ENCODE measurements around the gene CTIF.

CTIF gene

GRCh38 chr18:48736321-48737260 lies 197.8 kb downstream of the CTIF start:
- Histone ChIP-seq H3K4me3 (ENCODE audit: low read depth, low read length) (no peak overlapping the region), H3K27me3 (ENCODE audit: control insufficient read depth, insufficient read depth, low read length) (no peaks in the 10 kb centered on the region), H3K36me3 (ENCODE audit: control insufficient read depth, insufficient read depth, low read length) (no peaks in the 10 kb centered on the region), H3K27ac (ENCODE audit: low read depth, low read length) (no peak overlapping the region), H3K9me3 (ENCODE audit: control insufficient read depth, insufficient read depth, low read length) (no peaks in the 10 kb centered on the region), H3K9ac (ENCODE audit: low read depth, low read length) (no peak overlapping the region), H3K4me1 (ENCODE audit: control insufficient read depth, insufficient read depth, low read length) (peaks cover 10% of the 10 kb centered on the region; the same call in 1 of the 2 replicates)

- H3K9ac ChIP-seq (ENCODE audit: low read depth, low read length), result no peak overlapping the region
Measured at GRCh38 chr18:48739266-48740067, 200.6 kb downstream of the CTIF start.

GRCh38 chr18:48740068-48740440 lies 201.2 kb downstream of the CTIF start:
- Histone ChIP-seq H3K9ac (ENCODE audit: low read depth, low read length) (no peak overlapping the region), H3K4me3 (ENCODE audit: low read depth, low read length) (no peak overlapping the region), H3K4me1 (ENCODE audit: control insufficient read depth, insufficient read depth, low read length) (no peaks in the 10 kb centered on the region), H3K27ac (ENCODE audit: low read depth, low read length) (no peak overlapping the region), H3K9me3 (ENCODE audit: control insufficient read depth, insufficient read depth, low read length) (no peaks in the 10 kb centered on the region), H3K36me3 (ENCODE audit: control insufficient read depth, insufficient read depth, low read length) (no peaks in the 10 kb centered on the region), H3K27me3 (ENCODE audit: control insufficient read depth, insufficient read depth, low read length) (no peaks in the 10 kb centered on the region)

More at GRCh38 chr18:48739266-48740067, 200.6 kb downstream of the CTIF start:
- no peak overlapping the region for H3K27ac ChIP-seq (ENCODE audit: low read depth, low read length)
- peaks cover 5% of the 10 kb centered on the region; the same call in 1 of the 2 replicates for H3K4me1 ChIP-seq (ENCODE audit: control insufficient read depth, insufficient read depth, low read length)
- no peaks in the 10 kb centered on the region for H3K36me3 ChIP-seq (ENCODE audit: control insufficient read depth, insufficient read depth, low read length)
- no peaks in the 10 kb centered on the region for H3K9me3 ChIP-seq (ENCODE audit: control insufficient read depth, insufficient read depth, low read length)
- H3K4me3 ChIP-seq (ENCODE audit: low read depth, low read length), result no peak overlapping the region
- H3K27me3 ChIP-seq (ENCODE audit: control insufficient read depth, insufficient read depth, low read length), result no peaks in the 10 kb centered on the region

- Histone ChIP-seq H3K4me3 (ENCODE audit: low read depth, low read length) (no peak overlapping the region), H3K9ac (ENCODE audit: low read depth, low read length) (no peak overlapping the region), H3K36me3 (ENCODE audit: control insufficient read depth, insufficient read depth, low read length) (no peaks in the 10 kb centered on the region), H3K27ac (ENCODE audit: low read depth, low read length) (no peak overlapping the region), H3K4me1 (ENCODE audit: control insufficient read depth, insufficient read depth, low read length) (no peaks in the 10 kb centered on the region), H3K27me3 (ENCODE audit: control insufficient read depth, insufficient read depth, low read length) (no peaks in the 10 kb centered on the region), H3K9me3 (ENCODE audit: control insufficient read depth, insufficient read depth, low read length) (no peaks in the 10 kb centered on the region)
Measured at GRCh38 chr18:48740851-48741485, 202.1 kb downstream of the CTIF start.

- no peaks in the 10 kb centered on the region for H3K9me3 ChIP-seq (ENCODE audit: control insufficient read depth, insufficient read depth, low read length)
- no peaks in the 10 kb centered on the region for H3K4me1 ChIP-seq (ENCODE audit: control insufficient read depth, insufficient read depth, low read length)
- no peak overlapping the region for H3K4me3 ChIP-seq (ENCODE audit: low read depth, low read length)
- H3K9ac ChIP-seq (ENCODE audit: low read depth, low read length), result no peak overlapping the region
- no peaks in the 10 kb centered on the region for H3K36me3 ChIP-seq (ENCODE audit: control insufficient read depth, insufficient read depth, low read length)
- H3K27me3 ChIP-seq (ENCODE audit: control insufficient read depth, insufficient read depth, low read length), result no peaks in the 10 kb centered on the region
- H3K27ac ChIP-seq (ENCODE audit: low read depth, low read length), result no peak overlapping the region
Measured at GRCh38 chr18:48741866-48742265, 203.0 kb downstream of the CTIF start.

GRCh38 chr18:48742304-48742703 lies 203.5 kb downstream of the CTIF start:
- Histone ChIP-seq H3K4me3 (ENCODE audit: low read depth, low read length) (no peak overlapping the region), H3K36me3 (ENCODE audit: control insufficient read depth, insufficient read depth, low read length) (no peaks in the 10 kb centered on the region), H3K27me3 (ENCODE audit: control insufficient read depth, insufficient read depth, low read length) (no peaks in the 10 kb centered on the region), H3K9me3 (ENCODE audit: control insufficient read depth, insufficient read depth, low read length) (no peaks in the 10 kb centered on the region), H3K4me1 (ENCODE audit: control insufficient read depth, insufficient read depth, low read length) (no peaks in the 10 kb centered on the region), H3K9ac (ENCODE audit: low read depth, low read length) (no peak overlapping the region), H3K27ac (ENCODE audit: low read depth, low read length) (no peak overlapping the region)

GRCh38 chr18:48742706-48743475 lies 204.1 kb downstream of the CTIF start:
- Histone ChIP-seq H3K4me3 (ENCODE audit: low read depth, low read length) (no peak overlapping the region), H3K36me3 (ENCODE audit: control insufficient read depth, insufficient read depth, low read length) (no peaks in the 10 kb centered on the region), H3K9ac (ENCODE audit: low read depth, low read length) (no peak overlapping the region), H3K4me1 (ENCODE audit: control insufficient read depth, insufficient read depth, low read length) (no peaks in the 10 kb centered on the region), H3K27me3 (ENCODE audit: control insufficient read depth, insufficient read depth, low read length) (no peaks in the 10 kb centered on the region), H3K9me3 (ENCODE audit: control insufficient read depth, insufficient read depth, low read length) (no peaks in the 10 kb centered on the region), H3K27ac (ENCODE audit: low read depth, low read length) (no peak overlapping the region)

GRCh38 chr18:48743886-48744285 lies 205.1 kb downstream of the CTIF start:
- Histone ChIP-seq H3K9ac (ENCODE audit: low read depth, low read length) (no peak overlapping the region), H3K4me3 (ENCODE audit: low read depth, low read length) (no peak overlapping the region), H3K4me1 (ENCODE audit: control insufficient read depth, insufficient read depth, low read length) (no peaks in the 10 kb centered on the region), H3K27me3 (ENCODE audit: control insufficient read depth, insufficient read depth, low read length) (no peaks in the 10 kb centered on the region), H3K27ac (ENCODE audit: low read depth, low read length) (no peak overlapping the region), H3K9me3 (ENCODE audit: control insufficient read depth, insufficient read depth, low read length) (no peaks in the 10 kb centered on the region), H3K36me3 (ENCODE audit: control insufficient read depth, insufficient read depth, low read length) (no peaks in the 10 kb centered on the region)

- no peak overlapping the region for H3K9ac ChIP-seq (ENCODE audit: low read depth, low read length)
- no peak overlapping the region for H3K4me3 ChIP-seq (ENCODE audit: low read depth, low read length)
- H3K27me3 ChIP-seq (ENCODE audit: control insufficient read depth, insufficient read depth, low read length), result no peaks in the 10 kb centered on the region
- no peaks in the 10 kb centered on the region for H3K4me1 ChIP-seq (ENCODE audit: control insufficient read depth, insufficient read depth, low read length)
- H3K27ac ChIP-seq (ENCODE audit: low read depth, low read length), result no peak overlapping the region
- H3K9me3 ChIP-seq (ENCODE audit: control insufficient read depth, insufficient read depth, low read length), result no peaks in the 10 kb centered on the region
- H3K36me3 ChIP-seq (ENCODE audit: control insufficient read depth, insufficient read depth, low read length), result no peaks in the 10 kb centered on the region
Measured at GRCh38 chr18:48745293-48745692, 206.5 kb downstream of the CTIF start.

- Histone ChIP-seq H3K9me3 (ENCODE audit: control insufficient read depth, insufficient read depth, low read length) (no peaks in the 10 kb centered on the region), H3K4me1 (ENCODE audit: control insufficient read depth, insufficient read depth, low read length) (no peaks in the 10 kb centered on the region), H3K27me3 (ENCODE audit: control insufficient read depth, insufficient read depth, low read length) (no peaks in the 10 kb centered on the region), H3K4me3 (ENCODE audit: low read depth, low read length) (no peak overlapping the region), H3K36me3 (ENCODE audit: control insufficient read depth, insufficient read depth, low read length) (no peaks in the 10 kb centered on the region), H3K27ac (ENCODE audit: low read depth, low read length) (no peak overlapping the region), H3K9ac (ENCODE audit: low read depth, low read length) (no peak overlapping the region)
Measured at GRCh38 chr18:48749768-48750167, 210.9 kb downstream of the CTIF start.
